Rectal smooth muscle tissue (tissue), 1 donor: Measurements from ENCODE around the gene ATP2B2.

ENCODE experiments used
- H3K27ac ChIP-seq: one replicate; pipeline ENCODE4 v1.7.0; 2013; ENCODE audit warnings: low read depth, low read length, inconsistent platforms
- H3K27me3 ChIP-seq: one replicate; pipeline ENCODE4 v1.7.0; 2013; ENCODE audit warnings: low read length; ENCODE audit not compliant: control insufficient read depth, insufficient read depth
- H3K36me3 ChIP-seq: one replicate; pipeline ENCODE4 v1.7.0; 2013; ENCODE audit warnings: low read length; ENCODE audit not compliant: control insufficient read depth, insufficient read depth
- H3K4me1 ChIP-seq: one replicate; pipeline ENCODE4 v1.7.0; 2013; ENCODE audit warnings: low read length; ENCODE audit not compliant: control insufficient read depth, insufficient read depth
- H3K4me3 ChIP-seq: one replicate; pipeline ENCODE4 v1.7.0; 2013; ENCODE audit warnings: low read length
- H3K9ac ChIP-seq: one replicate; pipeline ENCODE4 v1.7.0; 2013; ENCODE audit warnings: low read length

The ATP2B2 gene

DNA sequence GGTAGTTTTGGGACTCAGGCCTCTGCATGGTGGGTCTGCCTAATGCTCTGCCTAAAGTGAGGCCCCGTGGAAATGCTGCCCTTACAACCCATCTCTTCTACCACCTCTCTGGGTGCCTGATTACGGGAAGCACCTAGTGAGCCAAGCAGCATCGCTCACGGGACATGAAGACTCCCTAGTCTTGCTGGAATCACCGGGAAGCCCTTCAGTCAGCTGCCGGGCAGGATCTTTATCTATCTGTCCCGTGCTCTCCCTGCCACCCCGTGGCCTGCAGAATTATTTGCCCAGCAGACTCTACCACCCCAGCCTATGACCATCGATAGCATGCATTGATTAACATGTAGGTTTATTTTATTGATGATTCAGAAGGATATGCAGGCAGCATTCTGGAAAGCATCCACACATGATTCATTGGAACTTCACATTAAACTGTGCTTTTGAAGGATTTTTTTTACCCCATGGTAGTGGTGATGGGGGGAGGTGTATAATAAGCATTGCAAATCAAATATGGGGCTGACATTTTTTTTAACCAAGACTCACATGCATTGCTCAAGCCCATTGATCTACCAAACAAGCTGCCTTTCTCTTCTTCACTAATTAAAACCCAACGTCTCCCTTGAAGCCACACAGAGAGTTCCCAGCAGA lies 63.1 kb downstream of the ATP2B2 start:
- no peak overlapping the region for H3K4me3 ChIP-seq
- no peaks in the 10 kb centered on the region for H3K4me1 ChIP-seq
- no peak overlapping the region for H3K27ac ChIP-seq
- H3K36me3 ChIP-seq = no peaks in the 10 kb centered on the region
- no peaks in the 10 kb centered on the region for H3K27me3 ChIP-seq
- H3K9ac ChIP-seq = no peak overlapping the region

DNA sequence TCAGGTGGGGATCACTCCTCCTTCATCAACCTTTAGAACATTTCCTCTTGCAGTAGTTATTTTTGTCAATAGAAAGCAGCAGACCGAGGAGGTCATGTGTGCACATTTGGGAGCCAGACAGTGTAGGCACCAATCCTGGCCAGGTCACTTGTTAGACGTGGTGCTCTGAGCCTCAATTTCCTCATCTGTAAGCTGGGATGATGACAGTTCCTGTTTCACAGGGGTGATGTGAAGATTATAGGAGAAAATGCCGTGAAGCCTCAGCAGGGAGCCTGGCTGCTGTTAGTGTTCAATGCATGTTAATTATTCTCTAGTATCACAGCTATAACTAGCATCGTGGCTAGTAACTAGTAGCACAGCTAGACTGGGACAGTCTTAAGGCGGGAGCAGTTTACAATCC lies 64.7 kb downstream of the ATP2B2 start:
- H3K36me3 ChIP-seq = no peaks in the 10 kb centered on the region
- no peak overlapping the region for H3K4me3 ChIP-seq
- H3K4me1 ChIP-seq = no peaks in the 10 kb centered on the region
- no peak overlapping the region for H3K9ac ChIP-seq
- no peak overlapping the region for H3K27ac ChIP-seq
- H3K27me3 ChIP-seq = no peaks in the 10 kb centered on the region

DNA sequence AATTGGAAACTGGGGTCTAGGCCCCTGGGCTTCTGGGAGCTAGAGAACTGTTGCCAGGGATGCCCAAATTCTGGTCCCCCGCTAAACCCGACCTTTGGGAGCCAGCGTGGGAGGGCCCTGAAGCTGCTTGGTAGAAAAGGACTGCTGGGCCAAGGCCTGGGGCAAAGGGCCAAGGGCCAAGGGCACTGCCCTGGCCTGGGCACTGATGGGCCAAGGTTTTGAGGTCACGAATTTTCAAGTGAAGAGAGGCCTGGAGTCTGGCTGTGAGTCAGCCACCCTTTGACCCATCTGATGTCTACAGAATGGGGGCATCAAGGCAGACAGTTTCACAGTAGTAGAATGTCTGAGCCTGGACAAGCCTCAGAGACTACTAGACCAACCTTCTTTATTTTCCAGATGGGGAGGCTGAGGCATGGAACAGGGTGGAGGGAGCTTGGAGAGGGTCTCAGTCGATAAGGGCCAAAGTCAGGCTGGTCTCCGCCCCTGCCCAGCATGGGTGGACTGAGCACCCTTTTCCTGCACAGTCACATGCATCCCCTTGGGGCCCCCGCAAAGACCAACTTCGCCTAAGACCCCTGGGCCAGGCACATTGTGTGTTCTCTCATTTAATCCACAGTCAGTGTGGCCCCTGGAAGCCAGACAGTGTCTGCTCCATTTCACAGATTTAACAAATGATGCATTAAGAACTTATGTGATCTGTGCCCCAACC lies 66.3 kb downstream of the ATP2B2 start:
- Histone ChIP-seq H3K4me3 (no peak overlapping the region), H3K9ac (no peak overlapping the region), H3K36me3 (no peaks in the 10 kb centered on the region), H3K4me1 (no peaks in the 10 kb centered on the region), H3K27me3 (no peaks in the 10 kb centered on the region), H3K27ac (no peak overlapping the region)

DNA sequence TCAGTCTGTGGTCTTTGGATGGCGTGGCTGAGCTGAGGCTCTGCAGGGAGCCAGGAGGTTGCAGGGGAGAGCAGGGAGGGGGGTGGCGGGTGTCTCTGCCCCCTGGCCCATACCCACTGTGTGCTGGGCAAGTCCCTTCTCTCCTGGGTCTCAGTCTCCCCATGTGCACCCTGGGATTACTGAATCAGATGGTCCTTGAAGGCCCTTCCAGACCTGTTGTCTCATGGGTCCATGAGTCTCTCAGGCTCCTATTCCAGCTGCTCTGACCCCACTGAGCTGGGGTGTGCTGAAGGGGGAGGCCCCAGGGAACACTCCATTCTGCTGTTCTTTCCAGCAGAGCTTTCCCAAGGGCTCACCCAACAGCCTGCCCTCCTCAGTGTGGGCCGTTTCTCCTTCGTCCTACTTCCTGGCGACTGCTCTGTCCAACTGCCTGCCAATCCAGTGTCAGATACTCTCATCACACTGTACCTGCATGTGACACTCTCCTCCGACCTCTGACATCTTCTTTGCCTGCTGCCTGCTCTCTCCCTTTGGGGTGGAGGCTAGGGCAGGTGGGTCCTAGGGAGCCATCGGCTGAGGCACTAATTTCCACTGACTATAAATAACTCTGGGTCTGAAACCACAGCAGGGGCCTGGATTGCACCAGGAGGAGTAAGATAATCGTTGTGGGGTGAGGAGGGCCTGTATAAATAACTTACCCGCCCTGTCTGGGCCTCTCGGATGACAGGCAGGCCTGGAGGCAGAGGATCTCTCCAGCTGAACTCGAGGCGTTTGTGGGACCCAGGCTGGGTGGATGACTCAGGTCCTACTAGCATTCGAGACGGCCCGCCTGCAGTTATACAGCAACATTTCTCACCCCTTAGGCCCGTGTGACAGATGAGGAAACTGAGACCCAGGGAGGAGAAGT lies 67.1 kb downstream of the ATP2B2 start:
- no peaks in the 10 kb centered on the region for H3K27me3 ChIP-seq
- no peak overlapping the region for H3K9ac ChIP-seq
- no peaks in the 10 kb centered on the region for H3K4me1 ChIP-seq
- H3K27ac ChIP-seq = no peak overlapping the region
- H3K36me3 ChIP-seq = no peaks in the 10 kb centered on the region
- H3K4me3 ChIP-seq = no peak overlapping the region

DNA sequence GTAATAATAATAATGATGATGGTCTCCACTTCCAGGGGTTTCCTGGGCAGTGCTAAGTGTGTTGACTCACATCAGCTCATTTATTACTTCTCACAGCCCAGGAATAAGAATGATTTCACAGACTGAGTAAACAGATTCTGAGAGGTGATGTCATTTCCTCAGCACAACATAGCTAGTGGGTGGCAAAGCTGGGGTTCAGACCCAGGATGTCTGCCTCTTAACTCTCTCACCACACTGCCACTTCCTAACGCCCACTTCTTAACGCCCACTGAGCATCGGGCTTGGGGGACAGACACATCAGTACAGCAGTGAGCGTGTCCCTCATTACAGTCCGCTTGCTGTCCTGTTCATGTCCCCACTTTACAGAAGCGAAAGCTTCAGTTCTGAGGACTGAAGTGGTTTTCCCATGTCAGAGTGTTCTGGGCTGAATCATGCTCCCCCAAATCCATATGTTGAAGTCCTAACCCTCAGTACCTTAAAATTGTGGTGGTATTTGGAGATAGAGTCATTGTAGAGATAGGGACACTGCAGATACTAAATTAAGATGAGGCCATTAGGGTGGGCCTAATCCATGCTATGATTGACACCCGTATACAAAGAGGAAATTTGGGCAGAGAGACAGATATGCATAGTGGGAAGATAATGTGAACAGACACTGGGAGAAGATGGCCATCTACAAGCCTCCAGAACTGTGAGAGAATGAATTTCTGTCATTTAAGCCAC lies 68.0 kb downstream of the ATP2B2 start:
- no peaks in the 10 kb centered on the region for H3K36me3 ChIP-seq
- H3K27me3 ChIP-seq = no peaks in the 10 kb centered on the region
- no peaks in the 10 kb centered on the region for H3K4me1 ChIP-seq
- no peak overlapping the region for H3K4me3 ChIP-seq
- H3K27ac ChIP-seq = no peak overlapping the region
- H3K9ac ChIP-seq = no peak overlapping the region

DNA sequence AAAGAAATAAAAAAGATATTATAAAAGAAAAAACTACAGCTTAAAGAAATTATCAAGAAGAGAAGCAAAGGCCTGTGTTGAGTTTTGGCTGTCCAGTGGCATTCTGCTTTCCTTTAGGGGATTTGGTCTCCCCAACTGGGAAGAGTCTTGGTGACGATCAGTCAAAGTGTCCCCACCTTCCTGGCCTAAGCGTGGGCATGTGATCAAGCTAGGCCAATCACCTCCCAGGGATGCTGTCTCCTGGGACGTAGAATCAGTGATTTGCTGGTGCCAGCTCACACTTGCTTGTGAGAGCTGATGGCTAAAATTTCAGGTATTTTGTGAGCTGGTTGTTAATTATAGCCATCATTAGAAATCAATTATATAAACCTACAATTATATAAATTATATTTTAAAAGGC lies 69.5 kb downstream of the ATP2B2 start:
- no peak overlapping the region for H3K9ac ChIP-seq
- H3K27me3 ChIP-seq = no peaks in the 10 kb centered on the region
- no peak overlapping the region for H3K4me3 ChIP-seq
- H3K4me1 ChIP-seq = no peaks in the 10 kb centered on the region
- no peak overlapping the region for H3K27ac ChIP-seq
- no peaks in the 10 kb centered on the region for H3K36me3 ChIP-seq

DNA sequence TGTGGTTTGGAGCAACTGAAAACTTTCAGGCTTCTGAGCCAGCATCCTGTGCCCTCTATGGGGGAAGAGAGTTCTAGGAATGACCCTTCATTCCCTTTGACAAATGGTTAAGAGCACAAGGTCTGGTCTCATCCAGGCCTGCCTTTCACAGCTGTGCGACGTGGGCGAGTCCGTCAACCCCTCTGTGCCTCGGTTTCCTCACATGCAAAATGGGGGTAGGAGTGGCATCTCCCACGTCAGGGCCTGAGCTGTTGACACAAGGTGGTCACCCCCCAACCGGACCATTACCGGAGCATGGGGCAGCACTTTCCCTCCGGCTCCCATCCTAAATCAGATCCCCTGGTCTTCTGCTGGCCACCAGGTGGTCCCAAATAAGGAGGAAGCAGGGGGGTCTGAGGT lies 70.4 kb downstream of the ATP2B2 start:
- no peaks in the 10 kb centered on the region for H3K36me3 ChIP-seq
- H3K4me3 ChIP-seq = no peak overlapping the region
- no peaks in the 10 kb centered on the region for H3K4me1 ChIP-seq
- no peak overlapping the region for H3K9ac ChIP-seq
- no peak overlapping the region for H3K27ac ChIP-seq
- H3K27me3 ChIP-seq = no peaks in the 10 kb centered on the region

DNA sequence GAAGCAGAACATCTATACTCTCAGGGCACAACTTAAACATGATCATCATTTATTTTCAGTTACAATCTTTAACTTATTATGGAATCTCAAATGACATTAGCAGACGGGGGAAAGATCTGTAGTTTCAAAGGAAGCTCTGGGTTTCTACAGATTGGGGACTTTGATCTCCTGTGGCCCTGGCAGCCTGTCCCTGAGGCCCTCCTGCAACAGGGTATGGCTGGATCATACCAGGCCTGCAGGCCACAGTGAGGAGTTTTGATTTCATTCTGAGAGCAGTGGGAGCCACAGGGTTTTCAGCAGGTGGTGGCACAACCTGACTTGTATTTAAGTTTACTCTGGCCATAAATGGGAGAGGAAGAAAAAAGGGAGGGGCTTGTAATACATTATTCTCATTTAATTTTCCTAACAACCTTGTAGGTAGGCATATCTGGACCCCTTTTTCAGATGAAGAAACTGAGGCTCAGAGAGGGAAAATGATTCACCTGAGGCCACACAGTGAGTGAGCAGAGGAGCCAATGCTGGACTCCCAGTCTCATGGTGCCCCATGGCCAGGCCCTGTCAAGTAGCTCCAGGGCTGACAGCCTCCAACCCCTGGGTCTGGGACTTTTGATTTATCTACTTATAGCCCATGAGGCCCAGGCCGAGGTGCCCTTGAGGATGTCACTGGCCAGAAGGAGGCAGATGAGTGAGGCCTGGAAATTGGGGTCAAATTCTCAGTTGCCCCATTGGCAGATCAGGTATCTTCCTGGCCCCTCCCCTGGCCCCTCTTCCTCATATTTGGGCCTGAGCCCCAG lies 71.0 kb downstream of the ATP2B2 start:
- no peak overlapping the region for H3K27ac ChIP-seq
- H3K4me1 ChIP-seq = no peaks in the 10 kb centered on the region
- no peaks in the 10 kb centered on the region for H3K36me3 ChIP-seq
- H3K4me3 ChIP-seq = no peak overlapping the region
- H3K27me3 ChIP-seq = no peaks in the 10 kb centered on the region
- no peak overlapping the region for H3K9ac ChIP-seq

DNA sequence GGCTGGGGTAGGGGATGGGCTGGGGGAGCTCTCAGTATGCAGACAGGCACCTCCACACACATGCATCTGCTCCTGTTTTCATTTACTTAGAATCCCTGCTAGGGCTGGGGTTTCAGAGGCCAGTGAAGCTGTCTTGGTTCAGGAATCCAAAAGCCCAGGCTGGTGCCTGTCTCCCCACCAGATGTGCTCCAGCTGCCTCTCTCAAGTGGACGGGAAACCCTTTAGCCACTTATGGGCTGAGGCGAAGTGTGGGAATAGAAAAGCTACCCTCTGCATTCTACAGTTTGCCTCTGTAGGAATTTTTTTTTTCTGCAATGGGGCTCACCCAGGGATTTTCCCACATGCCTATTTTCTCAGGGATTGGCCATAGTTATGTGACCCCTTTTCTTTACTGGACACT lies 72.5 kb downstream of the ATP2B2 start:
- peaks cover 2% of the 10 kb centered on the region for H3K27me3 ChIP-seq
- H3K4me1 ChIP-seq = no peaks in the 10 kb centered on the region
- H3K4me3 ChIP-seq = no peak overlapping the region
- no peak overlapping the region for H3K27ac ChIP-seq
- no peak overlapping the region for H3K9ac ChIP-seq
- no peaks in the 10 kb centered on the region for H3K36me3 ChIP-seq

DNA sequence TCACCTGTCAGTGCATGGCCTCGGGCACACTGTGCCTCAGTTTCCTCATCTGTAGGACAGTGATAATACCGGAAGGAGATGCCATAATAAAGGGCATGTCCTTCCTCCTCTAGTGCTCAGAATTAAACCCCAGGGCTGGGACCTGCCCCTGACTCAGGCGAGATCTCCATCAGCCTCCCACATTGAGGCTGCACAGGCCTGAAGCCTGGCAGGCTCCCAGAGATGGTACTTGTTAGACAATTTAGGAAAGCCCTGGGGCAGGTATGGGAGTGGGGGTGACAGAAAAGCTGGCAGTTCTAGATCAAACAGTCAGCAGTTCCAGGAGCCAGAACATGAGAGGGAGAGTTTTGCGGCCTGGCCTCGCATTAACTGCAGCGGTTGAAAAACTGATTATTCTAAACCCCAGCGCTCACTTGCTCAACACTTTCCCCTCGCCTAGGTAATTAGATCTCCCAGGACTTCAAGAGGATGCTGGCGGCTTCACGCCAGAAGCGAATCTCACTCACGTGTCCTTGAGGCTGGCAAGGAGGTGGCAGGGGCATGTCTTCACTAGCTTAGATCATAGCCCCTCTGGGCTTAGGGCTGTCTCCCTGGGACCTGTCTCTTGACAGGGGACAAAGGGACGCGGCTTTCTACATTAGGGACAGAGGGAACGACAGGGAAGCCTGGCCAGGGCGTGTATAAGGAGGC lies 73.1 kb downstream of the ATP2B2 start:
- H3K9ac ChIP-seq = no peak overlapping the region
- H3K27ac ChIP-seq = no peak overlapping the region
- H3K4me1 ChIP-seq = no peaks in the 10 kb centered on the region

DNA sequence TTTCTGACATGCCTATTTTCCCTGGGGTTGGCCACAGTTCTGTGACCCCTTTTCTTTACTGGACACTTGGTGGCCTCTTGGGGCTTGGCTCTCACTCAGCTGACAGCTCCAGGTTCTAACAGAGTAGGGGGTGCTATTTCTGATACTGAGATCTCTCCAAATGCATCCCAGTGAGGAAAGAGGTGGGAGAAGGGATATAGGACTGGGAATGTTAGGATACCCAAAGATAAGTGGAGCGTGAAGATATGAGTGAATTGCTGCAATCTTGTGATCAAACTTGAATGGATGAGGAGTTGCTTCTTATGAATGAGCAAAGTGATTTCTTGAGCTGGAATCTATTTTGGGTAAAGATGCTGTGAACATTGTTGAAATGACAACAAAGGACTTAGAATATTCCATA lies 74.6 kb downstream of the ATP2B2 start:
- H3K4me1 ChIP-seq = no peaks in the 10 kb centered on the region
- no peak overlapping the region for H3K27ac ChIP-seq
- H3K36me3 ChIP-seq = no peaks in the 10 kb centered on the region
- peaks cover 2% of the 10 kb centered on the region for H3K27me3 ChIP-seq
- H3K4me3 ChIP-seq = no peak overlapping the region
- no peak overlapping the region for H3K9ac ChIP-seq

More for the DNA sequence above, 73.1 kb downstream of the ATP2B2 start:
- no peaks in the 10 kb centered on the region for H3K36me3 ChIP-seq
- no peak overlapping the region for H3K4me3 ChIP-seq
- peaks cover 2% of the 10 kb centered on the region for H3K27me3 ChIP-seq
